Superior temporal gyrus (tissue), 1 donor: ENCODE data around the gene MARK1.
"Not testable (repeated sequence)": the region's sequence is repeated elsewhere in the genome, so short reads cannot be mapped to it uniquely, and the experiment has no call there.

ENCODE experiments used
- DNase-seq: peaks from one replicate; pipeline ENCODE4 v3.0.0-alpha.2; 2016; ENCODE audit errors: extremely low spot score

MARK1 gene

GRCh38 chr1:220528679-220529501, 954 bp downstream of the MARK1 start:
- DNase-seq, result no peak

GRCh38 chr1:220529521-220530020, 1.6 kb downstream of the MARK1 start:
- DNase-seq, result peak; percentile 65

- no peak for DNase-seq
These were observed 5.7 kb downstream of the MARK1 start for GRCh38 chr1:220533504-220534109.

- DNase-seq, result no peak
These were observed 17.0 kb downstream of the MARK1 start for GRCh38 chr1:220544901-220545303.

- no peak for DNase-seq
These were observed 23.0 kb downstream of the MARK1 start for GRCh38 chr1:220550811-220551399.

GRCh38 chr1:220551718-220552117, 23.8 kb downstream of the MARK1 start:
- DNase-seq, result no peak

- DNase-seq, result no peak
These were observed 24.8 kb downstream of the MARK1 start for GRCh38 chr1:220552672-220553260.

- no peak for DNase-seq
These were observed 28.7 kb downstream of the MARK1 start for GRCh38 chr1:220556641-220557040.

GRCh38 chr1:220563564-220563963, 35.6 kb downstream of the MARK1 start:
- no peak for DNase-seq

GRCh38 chr1:220564216-220564615, 36.3 kb downstream of the MARK1 start:
- DNase-seq, result no peak

- DNase-seq, result no peak
These were observed 37.7 kb downstream of the MARK1 start for GRCh38 chr1:220565670-220566069.

GRCh38 chr1:220566869-220567268, 38.9 kb downstream of the MARK1 start:
- no peak for DNase-seq

GRCh38 chr1:220572416-220572815, 44.5 kb downstream of the MARK1 start:
- DNase-seq, result no peak

- DNase-seq, result no peak
These were observed 45.9 kb downstream of the MARK1 start for GRCh38 chr1:220573836-220574235.

GRCh38 chr1:220575718-220576497, 48.0 kb downstream of the MARK1 start:
- no peak for DNase-seq

GRCh38 chr1:220577926-220578325, 50.0 kb downstream of the MARK1 start:
- DNase-seq, result no peak

- DNase-seq, result no peak
These were observed 51.4 kb downstream of the MARK1 start for GRCh38 chr1:220579317-220579716.

GRCh38 chr1:220592714-220593113, 64.8 kb downstream of the MARK1 start:
- DNase-seq, result no peak

GRCh38 chr1:220594356-220594755, 66.4 kb downstream of the MARK1 start:
- no peak for DNase-seq

GRCh38 chr1:220595179-220595578, 67.2 kb downstream of the MARK1 start:
- DNase-seq, result no peak

- no peak for DNase-seq
These were observed 77.0 kb downstream of the MARK1 start for GRCh38 chr1:220604926-220605325.

- not testable (repeated sequence) for DNase-seq
These were observed 77.7 kb downstream of the MARK1 start for GRCh38 chr1:220605651-220606050.
